Activated CD8-positive, alpha-beta memory T cell treated with anti-CD3 and anti-CD28 coated beads, Interleukin-2, amount 50 U/mL, for 4 hours (primary cell): ENCODE results near the gene SLC13A4.
"Not testable (repeated sequence)": the region's sequence is repeated elsewhere in the genome, so short reads cannot be mapped to it uniquely, and the experiment has no call there.

ENCODE experiments used
- DNase-seq: peaks from one replicate; pipeline ENCODE4 v3.0.0-alpha.2; 2020

The SLC13A4 gene

GRCh38 chr7:135658564-135658963 lies 69.4 kb downstream of the SLC13A4 start:
- no peak for DNase-seq

- no peak for DNase-seq
Measured at GRCh38 chr7:135653340-135654080, 74.5 kb downstream of the SLC13A4 start.

- no peak for DNase-seq
Measured at GRCh38 chr7:135650831-135651573, 77.0 kb downstream of the SLC13A4 start.

GRCh38 chr7:135648235-135648634 lies 79.8 kb downstream of the SLC13A4 start:
- no peak for DNase-seq

GRCh38 chr7:135647755-135648154 lies 80.2 kb downstream of the SLC13A4 start:
- DNase-seq = no peak

- DNase-seq = no peak
Measured at GRCh38 chr7:135645296-135645904, 82.6 kb downstream of the SLC13A4 start.

GRCh38 chr7:135644729-135645128 lies 83.3 kb downstream of the SLC13A4 start:
- no peak for DNase-seq

- DNase-seq = no peak
Measured at GRCh38 chr7:135644154-135644553, 83.8 kb downstream of the SLC13A4 start.

- not testable (repeated sequence) for DNase-seq
Measured at GRCh38 chr7:135639690-135640089, 88.3 kb downstream of the SLC13A4 start.

GRCh38 chr7:135634191-135634878 lies 93.7 kb downstream of the SLC13A4 start:
- DNase-seq = no peak
